Uterus (tissue), 4 donors: ENCODE results near the gene VAV3. TPM values are rescaled to one million over a fixed set of nuclear protein-coding genes. Genes with fewer than 3 reads are reported as not detected.

Experiments used
- DNase-seq, 2 donors: peaks; one replicate each; pipeline ENCODE4 v3.0.0-alpha.2; 2019 to 2020
- H3K27ac ChIP-seq, 2 donors: fragments of 200-600 bp; sonication (generic); 1 replicate in 1 of 2; 2 replicates in 1 of 2; pipeline ENCODE4 v1.5.1; 2016 to 2018
- H3K27me3 ChIP-seq, 2 donors: fragments of 200-600 bp; sonication (generic); one replicate each; pipeline ENCODE4 v1.5.1; 2018 to 2019; ENCODE audit warnings: control low read depth in 1 of 2
- H3K36me3 ChIP-seq, 2 donors: fragments of 200-600 bp; sonication (generic); one replicate each; pipeline ENCODE4 v1.5.1; 2019; ENCODE audit warnings: control low read depth in 1 of 2
- H3K4me1 ChIP-seq, 2 donors: fragments of 200-600 bp; sonication (generic); one replicate each; pipeline ENCODE4 v1.5.1; 2018 to 2019; ENCODE audit warnings: control low read depth in 1 of 2
- H3K4me3 ChIP-seq, 2 donors: fragments of 200-600 bp; sonication (generic); 1 replicate in 1 of 2; 2 replicates in 1 of 2; pipeline ENCODE4 v1.5.1; 2018 to 2019; ENCODE audit warnings: mild to moderate bottlenecking in 1 of 2
- H3K9me3 ChIP-seq, 2 donors: fragments of 200-600 bp; sonication (generic); one replicate each; pipeline ENCODE4 v1.5.1; 2019; ENCODE audit warnings: control low read depth in 1 of 2
- POLR2A ChIP-seq, 2 donors: fragments of 450-650 bp; IDR thresholded peaks; one replicate each; pipeline ENCODE4 v1.6.1; 2016; ENCODE audit warnings: antibody characterized with exemption in 2 of 2, mild to moderate bottlenecking in 1 of 2, moderate library complexity in 1 of 2
- intact Hi-C: fragments of 100-400 bp; cut with DNase I; formaldehyde crosslinking; loops from one replicate; pipeline ENCODE4 v1.15.1; 2023; ENCODE audit warnings: low total_unique reads
- total RNA-seq, 4 donors: library from RNA; depleted of rRNA in 3 of 4; stranded (reverse); fragments of >200 nt in 3 of 4; gene quantifications; one replicate each; pipeline versions ENCODE4 v1.1.0 to v1.2.4, GENCODE V29; 2014 to 2023
- TF ChIP-seq, protein P1 (sequence below), 4 experiments: fragments of 200-600 bp in 2 of 4; fragments of 450-650 bp in 2 of 4; sonication (generic) in 2 of 4; IDR thresholded peaks; one replicate each; pipeline ENCODE4 v1.5.1; 2016 to 2019; ENCODE audit warnings: antibody characterized with exemption in 4 of 4, mild to moderate bottlenecking in 2 of 4, moderate library complexity in 1 of 4
- donor health status: DM: yes; HTN: yes; CAD: no.

Gene VAV3
- total RNA-seq, 4 donors from 2014 or later = 0.88 to 22.5 (median 8.6) TPM

DNA sequence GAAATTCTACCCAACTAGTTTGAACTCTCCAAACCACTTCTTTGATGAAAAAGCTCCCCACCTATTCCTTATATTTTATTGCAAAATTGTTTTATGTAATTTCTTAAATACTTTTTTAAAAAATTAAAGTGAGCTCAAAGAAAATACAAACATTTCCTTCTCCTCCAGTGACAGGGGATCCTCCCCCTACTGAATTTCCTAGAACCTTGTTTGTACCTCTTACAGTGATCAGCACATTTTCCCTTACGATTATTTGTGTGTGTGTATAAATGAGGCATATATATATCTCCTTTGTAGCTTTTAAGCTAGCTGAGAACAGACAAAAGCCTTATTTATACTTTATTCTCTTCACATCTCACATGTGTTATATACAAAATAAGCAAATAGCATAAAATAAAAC is 44.4 kb downstream of the VAV3 start:
- Histone ChIP-seq H3K4me1 (no peaks in the 10 kb centered on the region), H3K27me3 (no peaks in the 10 kb centered on the region), H3K9me3 (no peaks in the 10 kb centered on the region), H3K4me3 (no peak overlapping the region), H3K27ac (no peak overlapping the region), H3K36me3 (no peaks in the 10 kb centered on the region)
- no peak for TF ChIP-seq POLR2A (IDR thresholded peaks at IDR 0.05)
- TF ChIP-seq, protein P1, sequence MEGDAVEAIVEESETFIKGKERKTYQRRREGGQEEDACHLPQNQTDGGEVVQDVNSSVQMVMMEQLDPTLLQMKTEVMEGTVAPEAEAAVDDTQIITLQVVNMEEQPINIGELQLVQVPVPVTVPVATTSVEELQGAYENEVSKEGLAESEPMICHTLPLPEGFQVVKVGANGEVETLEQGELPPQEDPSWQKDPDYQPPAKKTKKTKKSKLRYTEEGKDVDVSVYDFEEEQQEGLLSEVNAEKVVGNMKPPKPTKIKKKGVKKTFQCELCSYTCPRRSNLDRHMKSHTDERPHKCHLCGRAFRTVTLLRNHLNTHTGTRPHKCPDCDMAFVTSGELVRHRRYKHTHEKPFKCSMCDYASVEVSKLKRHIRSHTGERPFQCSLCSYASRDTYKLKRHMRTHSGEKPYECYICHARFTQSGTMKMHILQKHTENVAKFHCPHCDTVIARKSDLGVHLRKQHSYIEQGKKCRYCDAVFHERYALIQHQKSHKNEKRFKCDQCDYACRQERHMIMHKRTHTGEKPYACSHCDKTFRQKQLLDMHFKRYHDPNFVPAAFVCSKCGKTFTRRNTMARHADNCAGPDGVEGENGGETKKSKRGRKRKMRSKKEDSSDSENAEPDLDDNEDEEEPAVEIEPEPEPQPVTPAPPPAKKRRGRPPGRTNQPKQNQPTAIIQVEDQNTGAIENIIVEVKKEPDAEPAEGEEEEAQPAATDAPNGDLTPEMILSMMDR (IDR thresholded peaks at IDR 0.05) = no peak
- intact Hi-C loops = no loop called here
- DNase-seq = no peak

DNA sequence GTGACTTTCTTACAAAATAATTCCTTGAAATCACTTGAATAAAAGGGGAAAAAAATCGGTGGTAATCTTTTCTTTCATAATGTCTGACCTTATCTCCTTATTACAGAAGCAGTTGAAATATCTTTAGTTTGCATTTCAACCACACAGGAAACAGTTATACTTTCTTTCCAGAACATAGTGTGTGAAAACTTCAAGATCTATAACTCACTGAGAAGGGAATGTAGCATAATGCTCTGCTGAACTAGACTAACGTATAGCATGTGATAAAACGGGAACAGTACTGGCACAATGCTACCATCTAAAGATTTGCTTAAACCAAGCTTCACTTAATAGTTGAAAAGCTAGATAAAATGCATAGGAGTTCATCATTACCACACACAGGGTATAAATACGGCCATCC is 45.0 kb downstream of the VAV3 start:
- no peak overlapping the region for H3K4me3 ChIP-seq
- no peak for TF ChIP-seq POLR2A (IDR thresholded peaks at IDR 0.05)
- TF ChIP-seq, protein P1 (IDR thresholded peaks at IDR 0.05) = no peak
- intact Hi-C loops = no loop called here

DNA sequence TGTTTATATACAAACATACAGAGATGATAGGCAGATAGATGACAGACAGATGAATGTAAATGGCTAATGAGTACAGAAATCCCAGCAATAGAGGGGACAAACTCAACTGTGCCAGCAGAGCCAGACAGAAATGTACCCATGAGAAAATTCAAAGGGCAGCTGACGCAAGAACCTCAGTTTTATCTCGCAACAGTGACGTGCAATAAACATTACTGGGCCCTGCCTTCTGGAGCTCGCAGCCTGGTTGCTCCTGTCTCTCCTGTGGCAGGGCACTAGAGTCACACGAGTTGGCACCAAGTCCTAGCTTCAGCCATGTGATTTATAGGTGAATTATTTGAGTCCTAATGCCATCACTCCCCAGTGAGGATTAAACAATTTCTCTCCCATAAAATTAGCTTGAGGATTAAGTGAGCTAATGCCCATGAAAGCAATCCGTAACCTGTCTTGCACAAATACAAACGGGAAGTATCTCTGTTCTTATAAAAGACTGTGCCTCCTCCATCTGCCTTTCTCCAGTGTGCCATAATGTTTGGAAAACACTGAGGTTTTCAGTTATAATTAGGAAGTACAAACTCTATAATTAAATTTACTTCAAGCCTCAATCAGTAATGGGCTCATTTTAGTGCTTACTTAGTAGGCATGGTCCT is 50.7 kb downstream of the VAV3 start:
- intact Hi-C loops = no loop called here
- no peak for TF ChIP-seq POLR2A (IDR thresholded peaks at IDR 0.05)
- TF ChIP-seq, protein P1 (IDR thresholded peaks at IDR 0.05) = no peak
- Histone ChIP-seq H3K9me3 (no peaks in the 10 kb centered on the region), H3K4me1 (no peaks in the 10 kb centered on the region), H3K4me3 (no peak overlapping the region), H3K36me3 (no peaks in the 10 kb centered on the region), H3K27ac (no peak overlapping the region), H3K27me3 (no peaks in the 10 kb centered on the region)
- DNase-seq = no peak

More for the DNA sequence above, 45.0 kb downstream of the VAV3 start:
- H3K36me3 ChIP-seq = no peaks in the 10 kb centered on the region
- no peaks in the 10 kb centered on the region for H3K4me1 ChIP-seq
- H3K27me3 ChIP-seq = no peaks in the 10 kb centered on the region
- no peaks in the 10 kb centered on the region for H3K9me3 ChIP-seq
- no peak overlapping the region for H3K27ac ChIP-seq
- DNase-seq = no peak

DNA sequence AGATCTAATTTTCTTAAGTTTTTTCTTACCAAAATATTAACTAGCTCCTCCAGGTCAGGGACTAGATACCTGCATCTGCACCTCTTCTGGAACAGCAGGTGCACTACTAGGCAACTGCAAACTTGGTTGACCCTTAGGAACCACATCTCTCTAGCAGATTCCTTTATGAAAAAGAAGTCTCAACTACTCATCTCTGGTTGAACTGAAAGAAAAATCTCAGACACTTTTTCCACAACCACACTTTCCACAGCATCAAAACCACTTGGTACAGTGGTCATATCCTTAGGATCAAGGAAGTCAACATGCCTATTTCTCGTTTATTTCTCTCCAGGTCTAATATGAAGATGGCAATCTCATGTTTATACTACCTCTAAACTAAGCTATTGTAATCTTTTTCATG is 52.3 kb downstream of the VAV3 start:
- Histone ChIP-seq H3K36me3 (no peaks in the 10 kb centered on the region), H3K4me3 (no peak overlapping the region), H3K9me3 (no peaks in the 10 kb centered on the region), H3K4me1 (no peaks in the 10 kb centered on the region), H3K27ac (no peak overlapping the region), H3K27me3 (no peaks in the 10 kb centered on the region)
- intact Hi-C loops = no loop called here
- TF ChIP-seq, protein P1 (IDR thresholded peaks at IDR 0.05) = no peak
- no peak for TF ChIP-seq POLR2A (IDR thresholded peaks at IDR 0.05)
- DNase-seq = no peak

DNA sequence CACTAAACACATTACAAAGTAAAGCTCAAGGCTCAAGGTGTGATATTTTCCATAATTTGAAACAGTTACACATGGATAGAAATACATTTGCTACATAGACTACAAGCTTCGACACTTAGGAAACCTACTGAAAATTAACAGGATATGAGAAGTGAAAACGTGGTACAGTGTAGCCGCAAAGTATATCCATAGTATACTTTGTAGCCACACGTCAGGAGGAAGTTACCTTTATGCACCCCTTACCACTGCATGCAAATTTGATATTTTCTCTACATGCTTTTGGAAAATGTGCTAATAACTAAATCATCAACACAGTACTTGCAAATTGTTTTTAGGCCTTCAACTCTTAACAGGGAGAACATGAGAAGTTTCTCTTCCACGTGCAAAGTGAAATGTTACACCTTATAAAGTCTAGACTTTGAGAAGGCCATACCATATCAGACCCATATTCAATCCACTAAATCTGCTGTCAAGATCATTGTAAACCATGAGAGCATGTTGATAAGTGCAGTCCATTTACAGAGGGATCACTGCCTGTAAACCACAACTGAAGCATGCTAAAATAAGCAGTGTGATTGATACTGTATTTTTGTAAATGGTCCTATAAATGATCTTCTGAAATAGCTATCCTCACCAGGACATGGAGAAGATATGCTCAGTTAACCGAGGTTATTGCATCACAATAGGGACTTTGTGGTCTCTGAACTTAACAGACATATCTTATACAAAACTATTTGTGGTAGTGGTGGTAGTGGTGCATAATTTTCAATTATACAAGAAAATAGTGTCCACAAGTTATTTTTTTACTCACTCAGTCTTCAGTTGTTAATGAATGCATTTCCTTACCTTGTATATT is 64.7 kb downstream of the VAV3 start:
- no peak for DNase-seq

More for the DNA sequence above, 64.7 kb downstream of the VAV3 start:
- Histone ChIP-seq H3K9me3 (no peaks in the 10 kb centered on the region), H3K27ac (no peak overlapping the region), H3K36me3 (no peaks in the 10 kb centered on the region), H3K4me1 (no peaks in the 10 kb centered on the region), H3K27me3 (no peaks in the 10 kb centered on the region), H3K4me3 (no peak overlapping the region)
- intact Hi-C loops = no loop called here
- TF ChIP-seq POLR2A (IDR thresholded peaks at IDR 0.05) = no peak
- TF ChIP-seq, protein P1 (IDR thresholded peaks at IDR 0.05) = no peak
